GM15510 (cell line): ENCODE measurements around the gene CDKAL1.

ENCODE experiments used
- POLR2A ChIP-seq: IDR thresholded peaks from 3 replicates; pipeline ENCODE4 v1.6.1; 2011; ENCODE audit warnings: borderline replicate concordance; ENCODE audit not compliant: insufficient read length; ENCODE audit errors: extremely low read depth

Gene CDKAL1

DNA sequence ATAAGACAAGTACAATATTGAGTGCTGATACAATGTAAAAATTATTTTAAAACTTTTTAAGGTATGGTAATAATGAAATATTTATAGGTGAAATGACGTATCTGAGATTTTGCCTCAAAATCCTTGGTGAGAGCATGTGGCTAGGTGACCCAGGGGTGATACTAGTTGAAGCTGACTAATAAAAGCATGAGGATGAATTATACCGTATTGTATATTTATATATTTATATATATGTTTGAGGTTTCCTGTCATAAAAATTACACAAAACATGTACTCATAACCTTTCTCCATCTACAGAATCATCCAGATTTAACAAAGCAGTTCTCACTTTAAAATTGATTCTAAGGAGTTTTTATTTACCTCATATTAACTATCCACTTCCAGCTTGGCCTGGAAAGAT is 358.1 kb downstream of the CDKAL1 start:
- TF ChIP-seq POLR2A = no peak

DNA sequence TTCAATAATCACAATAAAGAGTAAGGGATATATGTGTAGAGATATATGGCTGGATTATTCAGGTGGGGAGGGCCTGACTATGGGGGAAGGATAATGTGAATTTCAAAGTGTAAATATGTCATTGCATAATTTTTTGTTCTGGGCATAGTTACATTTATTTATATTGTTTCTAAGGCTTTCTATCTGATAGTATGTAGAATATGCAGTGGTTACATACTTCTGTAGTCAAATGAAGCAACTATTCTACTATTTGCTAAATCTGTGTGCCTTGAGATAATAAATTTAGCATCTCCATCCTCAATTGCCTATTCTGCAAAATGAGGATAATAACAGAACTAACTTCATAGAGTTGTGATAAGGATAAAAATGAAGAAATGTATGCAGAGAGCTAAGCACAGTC is 359.2 kb downstream of the CDKAL1 start:
- TF ChIP-seq POLR2A = no peak

DNA sequence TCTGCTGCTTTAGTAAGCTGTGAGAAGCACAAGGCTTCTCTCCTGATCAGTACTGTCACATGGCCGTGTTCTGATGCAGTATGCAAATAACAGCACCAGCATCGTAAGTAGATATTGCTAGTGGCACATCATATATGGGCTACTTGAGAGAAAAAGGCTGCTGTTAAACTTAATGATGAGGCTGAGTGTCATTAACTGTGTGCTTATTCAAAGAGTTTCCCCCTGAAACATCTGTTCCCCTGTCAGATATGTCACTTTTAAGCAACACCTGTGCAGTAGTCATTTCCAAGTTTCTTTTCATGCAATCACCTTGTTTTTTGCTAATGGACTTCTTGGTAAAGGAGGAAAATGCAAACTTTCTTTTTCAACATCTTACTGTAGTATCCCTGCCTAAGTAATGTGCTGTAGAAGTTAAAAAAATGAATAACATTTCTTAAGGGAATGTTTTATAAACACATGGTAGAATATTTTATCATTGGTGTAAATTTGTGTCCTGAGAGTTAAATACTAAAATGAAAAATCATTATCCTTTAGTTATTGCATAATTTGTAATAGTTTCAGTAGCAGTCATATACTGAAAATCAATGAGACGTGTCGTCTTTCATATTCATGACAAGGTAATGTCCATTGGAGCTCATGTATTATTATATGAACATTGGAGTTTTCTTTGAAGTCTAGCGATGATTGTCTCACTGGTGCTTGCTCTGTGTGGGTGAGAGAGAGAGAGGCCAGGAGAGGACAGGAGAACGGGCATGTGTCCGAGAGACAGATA is 366.3 kb downstream of the CDKAL1 start:
- TF ChIP-seq POLR2A = no peak

DNA sequence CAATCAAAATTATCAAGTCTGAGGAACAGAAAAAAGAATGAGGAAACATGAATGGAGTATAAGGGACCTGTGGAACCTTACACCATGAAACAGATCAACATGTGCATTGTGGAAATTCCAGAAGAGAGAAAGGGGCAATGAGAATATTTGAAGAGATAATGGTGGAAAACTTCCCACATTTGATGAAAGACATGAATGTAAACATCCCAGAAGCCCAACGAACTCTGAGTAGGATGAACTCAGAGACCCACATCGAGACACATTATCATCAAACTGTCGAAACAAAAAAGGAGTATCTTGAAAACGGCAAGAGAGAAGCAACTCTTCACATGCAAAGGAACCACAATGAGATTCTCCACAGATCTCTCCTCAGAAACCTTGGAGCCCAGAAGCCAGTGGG is 371.1 kb downstream of the CDKAL1 start:
- no peak for TF ChIP-seq POLR2A

DNA sequence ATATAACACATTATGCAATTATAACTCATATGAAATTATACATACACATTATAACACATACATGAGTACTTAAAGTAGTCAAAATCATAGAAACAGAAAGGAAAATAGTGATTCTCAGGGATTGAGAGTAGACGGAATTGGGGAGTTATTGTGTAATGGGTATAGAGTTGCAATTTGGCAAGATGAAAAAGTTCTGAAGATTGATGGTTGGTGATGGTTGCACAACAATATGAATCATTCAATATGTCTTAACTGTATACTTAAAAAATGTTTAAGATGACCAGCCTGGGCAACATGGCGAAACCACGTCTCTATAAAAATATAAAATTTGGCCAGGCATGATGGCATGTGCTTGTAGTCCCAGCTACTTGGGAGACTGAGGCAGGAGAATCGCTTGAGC is 372.7 kb downstream of the CDKAL1 start:
- TF ChIP-seq POLR2A = no peak

DNA sequence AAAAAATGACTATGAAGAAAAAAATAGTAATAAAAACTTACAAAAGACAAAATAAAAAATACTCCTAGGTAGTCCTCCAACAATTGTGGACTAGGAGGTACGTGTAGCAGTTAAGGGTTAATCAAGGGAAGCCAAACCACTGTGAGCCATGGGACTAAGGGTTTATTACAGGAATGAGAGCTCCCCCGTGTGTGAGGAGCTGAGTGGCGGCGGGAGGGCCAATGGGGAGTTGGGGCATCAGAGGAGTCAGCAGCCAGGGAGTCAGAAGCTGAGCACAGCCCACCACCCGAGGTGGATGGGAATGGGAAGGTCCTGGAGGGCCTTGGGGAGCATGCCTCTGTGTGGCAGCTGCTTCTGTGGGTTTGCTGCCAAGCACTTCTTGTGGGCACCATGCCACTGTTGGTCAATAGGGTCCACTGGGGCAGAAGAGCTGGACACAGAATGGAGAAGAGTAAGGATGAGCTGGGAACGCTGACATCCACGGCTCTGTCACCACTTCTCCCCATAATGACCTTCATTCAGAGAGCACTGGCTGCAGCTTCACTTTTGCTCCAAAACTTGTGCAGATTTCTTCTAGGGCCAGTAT is 373.3 kb downstream of the CDKAL1 start:
- TF ChIP-seq POLR2A = no peak

DNA sequence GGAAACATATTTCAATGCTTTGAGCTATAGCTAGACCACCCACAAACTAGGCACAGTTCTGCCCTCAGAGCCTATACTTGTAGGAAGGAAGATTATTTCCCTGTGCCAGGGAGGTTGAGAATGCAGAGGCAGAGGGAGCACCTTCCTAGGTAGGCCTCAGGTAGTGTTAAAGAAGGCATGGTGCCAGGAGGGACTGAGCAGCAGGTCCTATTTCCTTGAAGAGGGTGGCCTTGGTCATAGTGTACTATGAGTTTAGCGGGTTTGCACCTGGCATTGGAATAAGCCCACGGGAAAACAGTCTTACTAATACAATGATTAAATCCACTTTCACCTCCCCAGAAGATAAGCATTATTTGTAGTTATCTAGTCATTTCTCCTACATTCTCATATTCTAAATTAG is 375.4 kb downstream of the CDKAL1 start:
- no peak for TF ChIP-seq POLR2A

DNA sequence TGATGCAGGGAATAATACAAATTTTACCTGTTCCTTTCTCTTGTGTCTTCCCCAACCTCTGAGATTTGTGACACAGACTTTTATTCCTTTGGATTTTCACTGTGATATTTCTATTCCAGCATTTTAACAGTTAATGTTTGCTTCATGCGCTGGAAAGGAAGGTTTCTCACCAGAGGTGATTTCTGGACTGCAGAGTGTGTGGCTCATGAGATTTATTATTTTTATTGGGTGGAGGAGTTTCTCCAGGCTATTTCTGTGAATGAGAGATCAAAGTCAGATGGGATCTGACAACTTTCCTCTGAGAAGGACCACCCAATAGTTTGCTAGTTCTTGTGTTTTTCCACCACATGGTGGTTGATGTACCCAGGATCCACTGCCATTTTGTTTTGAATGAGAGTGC is 377.5 kb downstream of the CDKAL1 start:
- no peak for TF ChIP-seq POLR2A

DNA sequence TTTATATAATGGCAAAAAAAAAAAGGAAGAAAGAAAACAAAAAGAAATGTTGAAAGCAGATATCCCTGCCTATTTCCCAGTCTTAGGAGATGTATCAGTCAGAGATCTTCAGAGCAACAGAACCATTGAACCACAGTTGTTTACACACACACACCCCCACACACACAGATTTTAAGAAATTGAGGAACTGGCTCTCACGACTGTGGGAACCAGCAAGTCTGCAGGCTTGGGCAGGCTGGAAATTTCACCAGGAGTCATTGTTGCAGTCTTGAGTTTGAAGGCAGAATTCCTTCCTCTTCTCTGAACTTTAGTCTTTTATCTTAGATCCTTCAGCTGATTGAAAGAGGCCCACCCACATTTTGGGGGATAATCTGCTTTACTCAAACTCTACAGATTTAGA is 380.9 kb downstream of the CDKAL1 start:
- no peak for TF ChIP-seq POLR2A

DNA sequence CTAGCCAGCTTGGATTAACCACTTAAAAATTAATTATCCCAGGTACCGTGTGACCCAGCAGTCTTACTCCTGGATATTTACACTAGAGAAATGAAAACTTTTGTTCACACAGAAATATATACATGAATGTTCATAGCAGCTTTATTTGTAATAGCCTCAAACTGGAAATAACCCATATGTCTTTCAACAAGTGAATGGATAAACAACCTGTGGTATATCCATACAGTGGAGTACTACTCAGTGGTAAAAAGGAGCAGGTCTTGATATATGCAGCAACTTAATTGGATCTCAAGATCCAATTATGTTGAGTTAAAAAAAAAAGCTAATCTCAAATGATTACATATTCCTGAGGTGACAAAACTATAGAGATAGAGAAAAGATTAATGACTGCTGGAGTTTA is 381.4 kb downstream of the CDKAL1 start:
- TF ChIP-seq POLR2A = no peak

DNA sequence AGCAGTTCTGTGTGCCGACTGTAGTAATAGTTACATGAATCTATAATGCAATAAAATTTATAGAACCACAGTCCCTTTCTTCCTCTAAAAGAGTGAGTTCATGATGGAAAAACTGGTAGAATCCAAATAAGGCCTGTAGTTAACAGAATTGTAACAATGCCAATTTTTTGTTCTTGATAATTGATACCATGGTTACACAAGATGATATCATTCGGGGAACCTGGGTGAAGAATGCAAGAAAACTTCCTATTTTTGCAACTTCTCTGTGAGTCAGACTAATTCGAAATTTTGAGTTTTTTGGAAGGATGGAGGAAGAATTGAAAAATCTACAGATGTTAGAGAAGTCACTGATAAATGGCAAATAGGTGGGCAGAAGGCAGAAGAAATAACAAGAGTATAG is 381.8 kb downstream of the CDKAL1 start:
- TF ChIP-seq POLR2A = no peak

DNA sequence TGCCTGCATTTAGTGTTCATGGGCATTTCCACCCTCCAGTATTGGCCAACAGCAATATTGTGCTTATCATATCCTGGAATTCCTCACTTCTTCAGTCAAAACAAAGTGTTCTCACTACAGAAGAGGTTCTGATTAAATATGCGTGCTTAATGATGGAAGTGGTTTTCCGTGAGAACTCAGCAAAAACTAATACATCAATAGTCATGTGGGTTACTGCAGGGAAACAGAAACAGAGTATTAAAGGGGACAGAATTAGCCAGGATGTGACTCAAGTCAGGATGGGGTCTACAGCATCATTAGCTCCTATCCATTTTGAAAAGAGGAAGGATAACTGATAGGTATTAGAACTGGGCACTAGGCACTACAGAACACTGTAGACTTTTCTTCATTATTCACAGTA is 384.6 kb downstream of the CDKAL1 start:
- TF ChIP-seq POLR2A = no peak

DNA sequence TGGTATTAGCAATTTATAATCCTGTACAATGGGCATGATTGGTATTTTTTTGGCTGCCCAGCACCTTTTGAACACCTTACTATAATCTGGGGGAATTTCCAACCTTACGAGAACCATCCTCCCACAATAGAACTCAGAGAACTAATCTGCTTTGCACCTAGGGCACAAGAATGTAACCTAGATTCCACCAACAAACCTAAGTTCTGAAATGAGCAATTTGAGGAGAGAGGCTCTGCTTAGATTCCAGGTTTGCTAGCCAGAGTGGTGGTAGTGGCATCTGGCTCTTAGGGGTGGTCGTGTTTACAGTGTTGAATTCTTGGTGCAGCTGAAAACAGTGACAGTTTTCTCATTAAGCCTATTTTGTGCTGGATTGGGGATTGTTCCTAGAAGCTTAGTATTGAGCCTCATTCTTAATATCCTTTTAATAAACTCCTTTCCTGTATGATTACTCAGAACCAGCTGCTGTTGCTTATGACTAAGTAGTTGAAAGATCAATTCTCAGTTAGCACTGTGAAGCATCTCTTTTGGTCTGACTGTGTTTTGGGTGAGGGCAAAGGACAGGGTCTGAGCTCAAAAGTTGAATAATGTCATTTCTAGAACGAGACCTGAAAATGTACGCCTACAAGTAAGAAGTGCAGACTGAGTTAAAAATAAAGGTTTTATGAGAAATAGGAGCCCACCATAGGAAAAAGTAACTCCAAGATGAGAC is 385.6 kb downstream of the CDKAL1 start:
- TF ChIP-seq POLR2A = no peak

DNA sequence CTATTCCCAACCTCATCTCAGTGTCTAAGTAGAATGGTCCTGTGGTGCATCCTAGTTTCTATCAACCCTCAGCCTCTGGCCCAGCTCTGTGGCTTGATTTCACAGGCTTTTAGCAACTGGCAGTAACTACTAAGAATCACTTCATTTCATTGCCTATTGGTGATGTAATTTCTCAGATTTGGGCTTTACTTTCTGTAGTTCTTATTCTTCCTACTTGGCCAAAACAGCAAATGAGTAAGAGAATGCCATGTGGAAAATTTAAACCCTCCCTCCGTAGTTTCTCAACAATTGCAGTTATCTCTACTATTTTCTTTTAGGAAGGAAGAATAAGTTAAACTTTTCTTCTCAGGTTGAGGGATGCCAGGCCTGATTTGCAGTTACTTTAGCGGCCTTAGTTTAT is 387.3 kb downstream of the CDKAL1 start:
- TF ChIP-seq POLR2A = no peak

DNA sequence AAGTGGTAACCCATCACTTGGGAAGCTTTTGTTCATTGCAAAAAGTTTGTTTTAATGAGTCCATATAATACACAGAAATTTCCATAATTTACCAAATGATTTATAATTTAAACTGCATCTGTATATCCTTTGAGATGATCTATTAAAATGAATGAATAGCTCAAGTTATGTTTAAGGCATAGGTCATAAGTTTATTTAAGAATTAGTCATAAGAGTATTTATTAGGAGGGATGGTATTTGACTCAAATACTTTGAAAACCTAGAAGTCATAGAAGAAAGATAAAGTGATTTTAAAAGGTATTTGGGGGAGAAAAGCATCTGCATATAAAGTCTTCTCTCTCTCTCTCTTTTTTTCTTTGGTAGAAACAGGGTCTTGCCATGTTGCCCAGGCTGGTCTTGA is 388.5 kb downstream of the CDKAL1 start:
- TF ChIP-seq POLR2A = no peak
